SJSA1 (cell line): ENCODE results near the gene GNAQ. TPM values are rescaled to one million over a fixed set of nuclear protein-coding genes. Genes with fewer than 3 reads are reported as not detected.

Source experiments
- DNase-seq, 2 experiments: peaks; one replicate each; pipeline ENCODE4 v3.0.0-alpha.2; 2015 to 2020; ENCODE audit warnings: low spot score in 2 of 2, low read depth in 1 of 2
- H3K27ac ChIP-seq: fragments of 250-450 bp; sonication (Bioruptor Pico); 2 replicates; pipeline ENCODE4 v1.5.1; 2020; ENCODE audit warnings: mild to moderate bottlenecking, moderate library complexity
- H3K27me3 ChIP-seq: fragments of 250-450 bp; sonication (Bioruptor Pico); replicated peaks from 2 replicates; pipeline ENCODE4 v1.5.1; 2020; ENCODE audit warnings: mild to moderate bottlenecking, moderate library complexity
- H3K36me3 ChIP-seq: fragments of 250-450 bp; sonication (Bioruptor Pico); 2 replicates; pipeline ENCODE4 v1.5.1; 2020; ENCODE audit warnings: mild to moderate bottlenecking
- H3K4me1 ChIP-seq: fragments of 250-450 bp; sonication (Bioruptor Pico); replicated peaks from 2 replicates; pipeline ENCODE4 v1.6.1; 2021; ENCODE audit warnings: mild to moderate bottlenecking
- H3K4me3 ChIP-seq: fragments of 250-450 bp; sonication (Bioruptor Pico); 2 replicates; pipeline ENCODE4 v1.5.1; 2020; ENCODE audit warnings: mild to moderate bottlenecking
- H3K9me3 ChIP-seq: fragments of 250-450 bp; sonication (Bioruptor Pico); replicated peaks from 2 replicates; pipeline ENCODE4 v1.5.1; 2020; ENCODE audit warnings: mild to moderate bottlenecking
- total RNA-seq: library from RNA; depleted of rRNA; stranded (reverse); fragments of >200 nt; shearing (Covaris generic); gene quantifications from 2 replicates; pipeline ENCODE4 v1.2.3, GENCODE V29; 2014

The GNAQ gene
- total RNA-seq, 1 experiment from 2014 or later, result 46.2 TPM

- Histone ChIP-seq H3K4me3 (no peak overlapping the region), H3K9me3 (no peaks in the 10 kb centered on the region), H3K4me1 (0 out of 2 replicates have a peak, but pooled peaks cover 3% of the 10 kb centered on the region), H3K27me3 (no peaks in the 10 kb centered on the region), H3K36me3 (no peaks in the 10 kb centered on the region), H3K27ac (no peak overlapping the region)
- DNase-seq, result no peak
These were observed 45.6 kb downstream of the GNAQ start for GRCh38 chr9:77985996-77986395.

GRCh38 chr9:77983320-77983662, 48.3 kb downstream of the GNAQ start:
- no peak for DNase-seq
- H3K36me3 ChIP-seq, result 0 out of 2 replicates have a peak, but pooled peaks cover 4% of the 10 kb centered on the region
- peaks cover 5% of the 10 kb centered on the region for H3K4me1 ChIP-seq
- no peaks in the 10 kb centered on the region for H3K27me3 ChIP-seq
- no peak overlapping the region for H3K27ac ChIP-seq
- H3K4me3 ChIP-seq, result no peak overlapping the region
- H3K9me3 ChIP-seq, result no peaks in the 10 kb centered on the region

GRCh38 chr9:77982581-77983319, 48.9 kb downstream of the GNAQ start:
- Histone ChIP-seq H3K4me3 (no peak overlapping the region), H3K27me3 (no peaks in the 10 kb centered on the region), H3K27ac (no peak overlapping the region), H3K4me1 (peaks cover 11% of the 10 kb centered on the region), H3K9me3 (no peaks in the 10 kb centered on the region), H3K36me3 (0 out of 2 replicates have a peak, but pooled peaks cover 4% of the 10 kb centered on the region)
- no peak for DNase-seq

- Histone ChIP-seq H3K4me1 (peaks cover 15% of the 10 kb centered on the region), H3K27ac (no peak overlapping the region), H3K36me3 (0 out of 2 replicates have a peak, but pooled peaks cover 4% of the 10 kb centered on the region), H3K9me3 (no peaks in the 10 kb centered on the region), H3K4me3 (no peak overlapping the region), H3K27me3 (no peaks in the 10 kb centered on the region)
- no peak for DNase-seq
These were observed 49.7 kb downstream of the GNAQ start for GRCh38 chr9:77981907-77982306.

GRCh38 chr9:77981332-77981731, 50.3 kb downstream of the GNAQ start:
- Histone ChIP-seq H3K4me1 (peaks cover 15% of the 10 kb centered on the region), H3K27ac (no peak overlapping the region), H3K27me3 (no peaks in the 10 kb centered on the region), H3K4me3 (no peak overlapping the region), H3K36me3 (0 out of 2 replicates have a peak, but pooled peaks cover 4% of the 10 kb centered on the region), H3K9me3 (no peaks in the 10 kb centered on the region)
- DNase-seq, result no peak

GRCh38 chr9:77980622-77981021, 51.0 kb downstream of the GNAQ start:
- Histone ChIP-seq H3K9me3 (no peaks in the 10 kb centered on the region), H3K4me1 (peaks cover 15% of the 10 kb centered on the region), H3K27me3 (no peaks in the 10 kb centered on the region), H3K4me3 (no peak overlapping the region), H3K36me3 (0 out of 2 replicates have a peak, but pooled peaks cover 4% of the 10 kb centered on the region), H3K27ac (no peak overlapping the region)
- DNase-seq, result no peak

- H3K9me3 ChIP-seq, result no peaks in the 10 kb centered on the region
- H3K27ac ChIP-seq, result no peak overlapping the region
- H3K36me3 ChIP-seq, result 0 out of 2 replicates have a peak, but pooled peaks cover 4% of the 10 kb centered on the region
- H3K4me3 ChIP-seq, result no peak overlapping the region
- no peak for DNase-seq
- H3K27me3 ChIP-seq, result no peaks in the 10 kb centered on the region
- peaks cover 15% of the 10 kb centered on the region for H3K4me1 ChIP-seq
These were observed 53.4 kb downstream of the GNAQ start for GRCh38 chr9:77978086-77978781.

- Histone ChIP-seq H3K4me1 (peaks cover 15% of the 10 kb centered on the region), H3K27ac (no peak overlapping the region), H3K27me3 (no peaks in the 10 kb centered on the region), H3K4me3 (no peak overlapping the region), H3K9me3 (no peaks in the 10 kb centered on the region), H3K36me3 (0 out of 2 replicates have a peak, but pooled peaks cover 4% of the 10 kb centered on the region)
- peak; percentile 59 to 69 for DNase-seq
These were observed 54.4 kb downstream of the GNAQ start for GRCh38 chr9:77977210-77977611.

GRCh38 chr9:77975806-77976205, 55.8 kb downstream of the GNAQ start:
- H3K4me3 ChIP-seq, result no peak overlapping the region
- H3K27me3 ChIP-seq, result no peaks in the 10 kb centered on the region
- DNase-seq, result no peak
- H3K36me3 ChIP-seq, result 0 out of 2 replicates have a peak, but pooled peaks cover 4% of the 10 kb centered on the region
- H3K9me3 ChIP-seq, result no peaks in the 10 kb centered on the region
- no peak overlapping the region for H3K27ac ChIP-seq
- H3K4me1 ChIP-seq, result peaks cover 13% of the 10 kb centered on the region

- Histone ChIP-seq H3K4me3 (no peak overlapping the region), H3K27ac (no peak overlapping the region), H3K4me1 (peaks cover 13% of the 10 kb centered on the region), H3K27me3 (no peaks in the 10 kb centered on the region), H3K36me3 (0 out of 2 replicates have a peak, but pooled peaks cover 4% of the 10 kb centered on the region), H3K9me3 (no peaks in the 10 kb centered on the region)
- DNase-seq, result no peak
These were observed 56.6 kb downstream of the GNAQ start for GRCh38 chr9:77975036-77975435.

- H3K4me3 ChIP-seq, result no peak overlapping the region
- no peaks in the 10 kb centered on the region for H3K36me3 ChIP-seq
- H3K4me1 ChIP-seq, result peaks cover 13% of the 10 kb centered on the region
- H3K9me3 ChIP-seq, result no peaks in the 10 kb centered on the region
- DNase-seq, result no peak
- no peaks in the 10 kb centered on the region for H3K27me3 ChIP-seq
- H3K27ac ChIP-seq, result no peak overlapping the region
These were observed 57.2 kb downstream of the GNAQ start for GRCh38 chr9:77974434-77974833.

- H3K4me3 ChIP-seq, result no peak overlapping the region
- no peaks in the 10 kb centered on the region for H3K36me3 ChIP-seq
- no peak overlapping the region for H3K27ac ChIP-seq
- no peaks in the 10 kb centered on the region for H3K4me1 ChIP-seq
- no peak for DNase-seq
- no peaks in the 10 kb centered on the region for H3K9me3 ChIP-seq
- no peaks in the 10 kb centered on the region for H3K27me3 ChIP-seq
These were observed 62.5 kb downstream of the GNAQ start for GRCh38 chr9:77969083-77969482.

GRCh38 chr9:77968506-77968905, 63.1 kb downstream of the GNAQ start:
- H3K4me3 ChIP-seq, result no peak overlapping the region
- H3K4me1 ChIP-seq, result no peaks in the 10 kb centered on the region
- H3K27me3 ChIP-seq, result no peaks in the 10 kb centered on the region
- no peaks in the 10 kb centered on the region for H3K9me3 ChIP-seq
- no peak overlapping the region for H3K27ac ChIP-seq
- DNase-seq, result no peak
- H3K36me3 ChIP-seq, result no peaks in the 10 kb centered on the region

- DNase-seq, result no peak
- H3K27me3 ChIP-seq, result no peaks in the 10 kb centered on the region
- H3K4me1 ChIP-seq, result peaks cover 4% of the 10 kb centered on the region
- no peaks in the 10 kb centered on the region for H3K36me3 ChIP-seq
- H3K4me3 ChIP-seq, result no peak overlapping the region
- no peaks in the 10 kb centered on the region for H3K9me3 ChIP-seq
- no peak overlapping the region for H3K27ac ChIP-seq
These were observed 64.9 kb downstream of the GNAQ start for GRCh38 chr9:77966718-77967117.
